Measurements from ENCODE around the gene DSC3. TPM values are rescaled to one million over a fixed set of nuclear protein-coding genes. Genes with fewer than 3 reads are reported as not detected.
"Not testable (repeated sequence)": the region's sequence is repeated elsewhere in the genome, so short reads cannot be mapped to it uniquely, and the experiment has no call there.

DSC3 gene
- total RNA-seq, 1 donor from 2014 or later, result 2.8 TPM

GRCh38 chr18:30982285-30982992, 60.1 kb downstream of the DSC3 start:
- DNase-seq (ENCODE audit: extremely low read depth, low read depth, low spot score), result no peak

DNA sequence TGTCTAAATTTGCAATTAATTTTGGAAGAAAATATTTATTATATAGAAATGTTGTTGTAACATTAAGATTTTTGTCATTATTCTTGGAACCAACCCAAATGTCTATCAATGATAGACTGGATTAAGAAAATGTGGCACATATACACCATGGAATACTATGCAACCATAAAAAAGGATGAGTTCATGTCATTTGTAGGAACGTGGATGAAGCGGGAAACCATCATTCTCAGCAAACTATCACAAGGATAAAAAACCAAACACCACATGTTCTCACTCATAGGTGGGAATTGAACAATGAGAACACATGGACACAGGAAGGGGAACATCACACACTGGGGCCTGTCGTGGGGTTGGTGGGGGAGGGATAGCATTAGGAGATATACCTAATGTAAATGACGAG, 64.5 kb downstream of the DSC3 start:
- not testable (repeated sequence) for DNase-seq (ENCODE audit: extremely low read depth, low read depth, low spot score)

- DNase-seq (ENCODE audit: extremely low read depth, low read depth, low spot score), result no peak
Observed at GRCh38 chr18:30971338-30971956, 71.1 kb downstream of the DSC3 start.

DNA sequence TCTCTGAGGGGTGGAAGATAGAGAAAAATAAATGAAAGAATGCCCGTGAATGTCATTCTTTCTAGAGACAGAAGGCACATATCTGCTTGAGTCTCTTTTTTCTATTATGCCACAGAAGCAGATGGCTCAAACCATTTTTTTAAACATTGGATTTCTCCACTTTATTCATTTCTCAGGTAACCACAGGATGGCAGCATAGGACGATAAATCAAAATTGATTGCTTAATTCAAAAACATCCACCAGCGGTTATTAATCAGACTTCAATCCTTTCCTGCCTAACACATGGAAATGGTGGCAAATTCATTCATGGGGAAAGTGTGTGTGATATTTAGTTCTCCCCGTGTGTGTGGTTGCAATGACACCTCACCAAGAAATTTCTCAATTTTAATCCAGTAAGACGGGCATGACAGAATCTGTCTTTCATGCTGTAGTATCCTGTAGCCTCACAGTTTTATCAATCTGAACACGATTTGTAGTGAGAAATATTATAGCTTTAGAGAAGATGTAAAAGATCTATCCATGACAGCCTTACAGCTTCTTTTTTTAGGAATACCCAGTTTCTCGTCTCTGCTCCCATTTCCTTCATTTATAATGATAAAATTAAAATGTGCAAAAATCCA, 72.2 kb downstream of the DSC3 start:
- no peak for DNase-seq (ENCODE audit: extremely low read depth, low read depth, low spot score)

DNA sequence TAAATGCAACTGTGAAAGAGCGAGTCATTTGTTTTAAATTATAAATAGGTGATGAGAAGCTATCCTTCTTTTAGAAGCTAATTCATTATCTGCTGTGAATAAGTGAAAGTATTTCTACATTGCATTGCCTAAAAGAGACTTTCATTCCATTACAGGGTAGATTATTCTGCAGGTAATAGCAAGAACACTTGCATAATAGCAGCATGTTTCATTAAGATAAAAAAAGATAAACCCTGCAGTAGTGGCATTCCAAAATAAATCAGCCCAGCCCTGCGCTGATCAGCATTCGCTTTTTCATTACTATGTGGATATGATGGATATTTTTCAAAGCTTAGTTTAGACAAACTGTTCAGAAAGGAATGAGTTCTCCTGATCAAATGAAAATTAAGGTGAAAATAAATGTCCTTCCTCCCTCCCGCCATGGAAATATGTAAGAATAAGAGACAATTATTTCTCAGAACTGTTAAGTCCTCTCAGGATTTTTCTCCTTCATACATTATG, 72.8 kb downstream of the DSC3 start:
- DNase-seq (ENCODE audit: extremely low read depth, low read depth, low spot score), result no peak

DNA sequence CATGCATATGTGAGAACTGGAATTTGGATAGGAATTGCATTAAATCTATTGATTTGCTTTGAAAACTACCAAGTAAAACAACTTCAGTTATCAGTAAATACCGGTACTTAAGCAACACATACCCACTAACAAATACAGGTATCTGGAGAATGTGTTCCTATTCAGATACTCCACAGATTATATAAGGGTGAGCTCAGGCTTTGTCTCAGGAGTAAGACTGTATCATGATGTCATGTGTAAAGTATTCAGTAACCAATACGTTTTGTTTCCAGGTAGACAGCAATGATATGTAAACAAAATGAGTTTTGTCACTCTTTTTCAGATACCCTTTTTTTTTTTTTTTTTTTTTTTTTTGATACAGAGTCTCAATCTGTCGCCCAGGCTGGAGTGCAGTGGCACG, 74.8 kb downstream of the DSC3 start:
- no peak for DNase-seq (ENCODE audit: extremely low read depth, low read depth, low spot score)

DNA sequence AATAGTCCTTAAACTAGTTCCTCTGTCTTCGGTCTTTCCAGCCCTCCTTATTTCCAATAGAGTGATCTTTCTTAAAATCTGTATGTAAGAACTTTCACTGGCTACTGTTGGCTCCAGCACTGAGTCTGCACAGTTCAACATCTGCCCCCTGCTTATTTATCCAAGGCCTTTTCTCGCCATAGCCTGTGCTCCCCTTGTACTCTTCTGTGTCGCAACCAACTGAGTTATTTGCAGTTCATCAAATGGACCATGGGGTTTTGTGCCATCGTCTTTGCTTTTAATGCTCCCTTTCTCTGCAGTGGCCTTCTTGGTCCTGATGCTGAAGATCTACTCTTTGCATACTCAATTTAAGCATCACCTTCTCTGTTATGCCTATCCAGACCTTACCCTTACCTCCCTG, 77.3 kb downstream of the DSC3 start:
- no peak for DNase-seq (ENCODE audit: extremely low read depth, low read depth, low spot score)

- no peak for DNase-seq (ENCODE audit: extremely low read depth, low read depth, low spot score)
Observed at GRCh38 chr18:30960661-30961060, 81.9 kb downstream of the DSC3 start.

GRCh38 chr18:30957066-30957465, 85.5 kb downstream of the DSC3 start:
- DNase-seq (ENCODE audit: extremely low read depth, low read depth, low spot score), result no peak

DNA sequence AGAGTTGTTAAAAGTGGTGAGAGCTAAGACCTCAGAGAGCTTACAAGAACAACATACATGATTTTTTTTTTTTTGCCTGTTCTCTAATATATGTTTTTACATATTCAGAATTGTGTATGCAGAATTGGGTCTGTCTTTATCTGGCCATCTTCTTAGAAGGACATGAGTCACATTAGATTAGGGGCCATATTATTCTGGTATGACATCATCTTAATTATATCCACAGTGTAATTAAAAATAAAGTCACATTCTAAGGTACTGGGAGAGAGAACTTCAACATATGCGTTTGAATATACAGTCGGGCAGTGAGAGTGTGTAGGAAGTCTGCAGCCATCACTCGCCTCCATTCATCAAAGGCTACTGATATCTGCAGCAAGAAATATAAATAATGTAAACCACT, 88.3 kb downstream of the DSC3 start:
- no peak for DNase-seq (ENCODE audit: extremely low read depth, low read depth, low spot score)

DNA sequence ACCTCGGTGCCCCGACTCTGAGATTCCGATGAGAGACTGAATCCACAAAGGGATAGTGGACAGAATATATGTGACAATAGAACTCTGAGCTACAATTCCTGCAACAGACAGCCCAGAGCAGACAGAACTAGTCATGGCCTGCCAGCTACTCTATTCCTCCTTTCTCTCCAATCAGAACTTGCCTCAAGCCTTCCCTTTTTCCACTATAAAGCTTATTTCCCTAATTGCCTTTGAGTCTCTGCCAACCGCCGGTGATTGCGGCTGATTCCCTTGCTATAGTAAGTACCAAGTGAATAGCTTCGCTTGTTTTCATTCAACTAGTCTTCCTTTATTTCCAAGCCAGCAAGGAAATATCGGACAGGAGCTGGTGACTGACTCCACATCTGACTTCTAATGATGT, 96.8 kb downstream of the DSC3 start:
- DNase-seq (ENCODE audit: extremely low read depth, low read depth, low spot score), result no peak

- DNase-seq (ENCODE audit: extremely low read depth, low read depth, low spot score), result no peak
Observed at GRCh38 chr18:30944773-30945417, 97.6 kb downstream of the DSC3 start.

GRCh38 chr18:30940952-30941539, 101.5 kb downstream of the DSC3 start:
- no peak for DNase-seq (ENCODE audit: extremely low read depth, low read depth, low spot score)

Other genes starting within 250 kb of the DSC3 start
- gene DSC2, start 59.7 kb upstream of the DSC3 start, total RNA-seq, result 0.64 and 1.8 TPM in 2 replicates
- gene DSC1, start 120.1 kb upstream of the DSC3 start, total RNA-seq, result not detected in 2 replicates

All from glomerular endothelial cell (primary cell).